T-helper 2 cell treated with Interferon-gamma antibody and Interleukin-4, amounts not matched to agents 5 μg/mL and 100 μg/mL, for 36 hours (primary cell): Measurements from ENCODE around the gene CCDC6.
"Not testable (repeated sequence)": the region's sequence is repeated elsewhere in the genome, so short reads cannot be mapped to it uniquely, and the experiment has no call there.

Experiments
- DNase-seq: peaks from one replicate; pipeline ENCODE4 v3.0.0; 2021; ENCODE audit warnings: low spot score
- H3K27ac Mint-ChIP-seq: one replicate; pipeline ENCODE4 v1.8.0; 2021; ENCODE audit warnings: mild to moderate bottlenecking, mixed read lengths
- H3K27me3 Mint-ChIP-seq: one replicate; pipeline ENCODE4 v1.8.0; 2021; ENCODE audit warnings: low read depth, mixed read lengths
- H3K36me3 Mint-ChIP-seq: one replicate; pipeline ENCODE4 v1.8.0; 2021; ENCODE audit warnings: low read depth, mixed read lengths
- H3K4me1 Mint-ChIP-seq: one replicate; pipeline ENCODE4 v1.8.0; 2021; ENCODE audit warnings: low read depth, mixed read lengths
- H3K4me3 Mint-ChIP-seq: one replicate; pipeline ENCODE4 v1.8.0; 2022; ENCODE audit warnings: mild to moderate bottlenecking, moderate library complexity, mixed read lengths
- H3K9me3 Mint-ChIP-seq: one replicate; pipeline ENCODE4 v1.8.0; 2021; ENCODE audit warnings: mixed read lengths

CCDC6 gene

GRCh38 chr10:59753267-59753666, 153.1 kb downstream of the CCDC6 start, which contains the start of gene MRLN:
Gene MRLN, minus strand, starts transcription at chr10:59753455.
- Mint-ChIP-seq H3K36me3 (no peaks in the 10 kb centered on the region), H3K4me3 (no peak within 1 kb of the TSS), H3K27ac (no peak within 1 kb of the TSS), H3K4me1 (no peaks in the 10 kb centered on the region), H3K27me3 (peaks cover 9% of the 10 kb centered on the region), H3K9me3 (no peaks in the 10 kb centered on the region)
- no peak for DNase-seq

- DNase-seq = no peak
- no peaks in the 10 kb centered on the region for H3K4me1 Mint-ChIP-seq
- no peak overlapping the region for H3K27ac Mint-ChIP-seq
- no peak overlapping the region for H3K4me3 Mint-ChIP-seq
- H3K27me3 Mint-ChIP-seq = peaks cover 9% of the 10 kb centered on the region
- H3K36me3 Mint-ChIP-seq = no peaks in the 10 kb centered on the region
- H3K9me3 Mint-ChIP-seq = no peaks in the 10 kb centered on the region
Observed at GRCh38 chr10:59752278-59752940, 153.9 kb downstream of the CCDC6 start.

- Mint-ChIP-seq H3K27ac (no peak overlapping the region), H3K4me3 (no peak overlapping the region), H3K4me1 (no peaks in the 10 kb centered on the region), H3K36me3 (no peaks in the 10 kb centered on the region), H3K27me3 (peaks cover 9% of the 10 kb centered on the region), H3K9me3 (no peaks in the 10 kb centered on the region)
- no peak for DNase-seq
Observed at GRCh38 chr10:59750155-59750945, 156.0 kb downstream of the CCDC6 start.

- H3K9me3 Mint-ChIP-seq = no peaks in the 10 kb centered on the region
- H3K4me1 Mint-ChIP-seq = no peaks in the 10 kb centered on the region
- no peak overlapping the region for H3K4me3 Mint-ChIP-seq
- H3K36me3 Mint-ChIP-seq = no peaks in the 10 kb centered on the region
- DNase-seq = no peak
- H3K27ac Mint-ChIP-seq = no peak overlapping the region
- peaks cover 9% of the 10 kb centered on the region for H3K27me3 Mint-ChIP-seq
Observed at GRCh38 chr10:59748834-59749233, 157.5 kb downstream of the CCDC6 start.

- Mint-ChIP-seq H3K36me3 (no peaks in the 10 kb centered on the region), H3K27ac (no peak overlapping the region), H3K9me3 (no peaks in the 10 kb centered on the region), H3K4me3 (no peak overlapping the region), H3K4me1 (no peaks in the 10 kb centered on the region), H3K27me3 (no peaks in the 10 kb centered on the region)
- no peak for DNase-seq
Observed at GRCh38 chr10:59745163-59745650, 161.1 kb downstream of the CCDC6 start.

- H3K27ac Mint-ChIP-seq, H3K4me3 Mint-ChIP-seq, DNase-seq, H3K27me3 Mint-ChIP-seq, H3K36me3 Mint-ChIP-seq, H3K9me3 Mint-ChIP-seq, H3K4me1 Mint-ChIP-seq: not testable (repeated sequence)
Observed at GRCh38 chr10:59744762-59745161, 161.6 kb downstream of the CCDC6 start.

- H3K4me1 Mint-ChIP-seq, H3K27me3 Mint-ChIP-seq, H3K36me3 Mint-ChIP-seq, H3K27ac Mint-ChIP-seq, H3K9me3 Mint-ChIP-seq, H3K4me3 Mint-ChIP-seq, DNase-seq: not testable (repeated sequence)
Observed at GRCh38 chr10:59744156-59744555, 162.2 kb downstream of the CCDC6 start.

GRCh38 chr10:59741583-59741982, 164.8 kb downstream of the CCDC6 start:
- Mint-ChIP-seq H3K27ac (no peak overlapping the region), H3K27me3 (peaks cover 5% of the 10 kb centered on the region), H3K9me3 (no peaks in the 10 kb centered on the region), H3K36me3 (no peaks in the 10 kb centered on the region), H3K4me3 (no peak overlapping the region), H3K4me1 (no peaks in the 10 kb centered on the region)
- no peak for DNase-seq

GRCh38 chr10:59741048-59741447, 165.3 kb downstream of the CCDC6 start:
- H3K27me3 Mint-ChIP-seq = peaks cover 5% of the 10 kb centered on the region
- H3K4me3 Mint-ChIP-seq = no peak overlapping the region
- no peaks in the 10 kb centered on the region for H3K36me3 Mint-ChIP-seq
- DNase-seq = no peak
- H3K9me3 Mint-ChIP-seq = no peaks in the 10 kb centered on the region
- H3K4me1 Mint-ChIP-seq = no peaks in the 10 kb centered on the region
- no peak overlapping the region for H3K27ac Mint-ChIP-seq
